Natural killer cell (primary cell): ENCODE results near the gene ABR. TPM values are rescaled to one million over a fixed set of nuclear protein-coding genes. Genes with fewer than 3 reads are reported as not detected.

Source experiments
- ATAC-seq, 3 donors: fragments of 150-1000 bp in 2 of 3; fragments of 200-7000 bp in 1 of 3; cut with Tn5 transposase; 1 replicate in 1 of 3; 2 replicates in 2 of 3; pipeline ENCODE4 v1.10.0; 2021; ENCODE audit warnings: mild to moderate bottlenecking in 2 of 3, moderate library complexity in 2 of 3
- DNase-seq, 2 donors: peaks; one replicate each; pipeline versions ENCODE4 v3.0.0 to v3.0.0-alpha.2; 2013 to 2021; ENCODE audit warnings: mixed read lengths in 1 of 2
- H3K27ac ChIP-seq: one replicate; pipeline ENCODE4 v1.5.1; 2013; ENCODE audit warnings: mild to moderate bottlenecking, low read length
- H3K27me3 ChIP-seq: one replicate; pipeline ENCODE4 v1.6.1; 2013; ENCODE audit warnings: low read length; ENCODE audit not compliant: control insufficient read depth, insufficient read depth
- H3K36me3 ChIP-seq: one replicate; pipeline ENCODE4 v1.6.1; 2013; ENCODE audit warnings: low read length; ENCODE audit not compliant: control insufficient read depth, insufficient read depth
- H3K4me1 ChIP-seq: one replicate; pipeline ENCODE4 v1.6.1; 2013; ENCODE audit warnings: low read length; ENCODE audit not compliant: control insufficient read depth, insufficient read depth
- H3K4me3 ChIP-seq: one replicate; pipeline ENCODE4 v1.5.1; 2013; ENCODE audit warnings: low read length
- H3K9me3 ChIP-seq: one replicate; pipeline ENCODE4 v1.6.1; 2013; ENCODE audit warnings: low read length; ENCODE audit not compliant: control insufficient read depth, insufficient read depth
- H3K27ac Mint-ChIP-seq, 2 donors: one replicate each; pipeline ENCODE4 v1.8.0; 2022; ENCODE audit warnings: mild to moderate bottlenecking in 2 of 2, mixed read lengths in 2 of 2, moderate library complexity in 1 of 2
- H3K27me3 Mint-ChIP-seq, 2 donors: one replicate each; pipeline ENCODE4 v1.8.0; 2022; ENCODE audit warnings: low read depth in 2 of 2, mixed read lengths in 2 of 2
- H3K36me3 Mint-ChIP-seq: one replicate; pipeline ENCODE4 v1.8.0; 2022; ENCODE audit warnings: mixed read lengths
- H3K4me1 Mint-ChIP-seq, 2 donors: one replicate each; pipeline ENCODE4 v1.8.0; 2022; ENCODE audit warnings: mixed read lengths in 2 of 2
- H3K4me3 Mint-ChIP-seq: one replicate; pipeline ENCODE4 v1.8.0; 2022; ENCODE audit warnings: mild to moderate bottlenecking, moderate library complexity, mixed read lengths
- H3K9me3 Mint-ChIP-seq, 2 donors: one replicate each; pipeline ENCODE4 v1.8.0; 2022; ENCODE audit warnings: mixed read lengths in 2 of 2
- WGBS: methylation state at CpG from one replicate; pipeline ENCODE4 v1.1.7; 2013; ENCODE audit warnings: missing lambda C conversion rate; ENCODE audit not compliant: insufficient coverage; 5-methylcytosine and 5-hydroxymethylcytosine counted together
- intact Hi-C: fragments of 100-400 bp; cut with micrococcal nuclease; formaldehyde crosslinking; loops from one replicate; pipeline ENCODE4 v1.14.2; 2022
- total RNA-seq, 4 donors: library from RNA; stranded (reverse); fragments of 120-200 nt in 1 of 4; gene quantifications; one replicate each; pipeline versions ENCODE4 v1.2.3 to v1.2.4, GENCODE V29; 2013 to 2022
- TF ChIP-seq, protein P1 (sequence below): fragments of 200-600 bp; IDR thresholded peaks from one replicate; pipeline ENCODE4 v1.8.0; 2022; ENCODE audit warnings: antibody characterized with exemption

Gene ABR
- total RNA-seq, 3 donors from 2014 or later (not counting 1 experiment from before 2014, with no cell fraction given): 155 to 215 (median 163) TPM

DNA sequence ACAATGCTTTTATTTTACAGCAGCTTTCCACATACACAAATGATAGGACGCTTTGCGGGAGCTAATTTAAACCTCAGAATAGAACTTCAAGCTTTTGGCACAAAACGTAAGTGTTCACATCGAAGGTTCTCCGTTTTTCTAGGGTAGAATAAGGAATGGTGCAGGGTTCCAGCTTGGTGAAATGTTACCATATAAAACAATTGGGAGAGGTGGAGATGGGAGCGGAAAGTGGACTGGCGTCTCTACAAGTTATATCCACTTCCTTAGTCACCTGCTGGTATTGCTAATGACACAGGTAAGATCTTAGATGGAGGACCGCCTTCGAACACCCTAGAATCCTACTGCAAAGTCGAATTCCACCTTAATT, 198.5 kb downstream of the ABR start:
- H3K36me3 ChIP-seq: no peaks in the 10 kb centered on the region
- Mint-ChIP-seq H3K27me3 (peaks cover 16% of the 10 kb centered on the region in 2 donors), H3K4me3 (peak overlapping the region; percentile 67), H3K27ac (peak overlapping the region; percentile 69 to 73), H3K36me3 (no peaks in the 10 kb centered on the region), H3K9me3 (no peaks in the 10 kb centered on the region), H3K4me1 (peaks cover 12 to 17% of the 10 kb centered on the region in 2 donors)
- no peak overlapping the region for H3K27ac ChIP-seq
- H3K4me1 ChIP-seq: peaks cover 21% of the 10 kb centered on the region
- no peaks in the 10 kb centered on the region for H3K9me3 ChIP-seq
- TF ChIP-seq, protein P1, sequence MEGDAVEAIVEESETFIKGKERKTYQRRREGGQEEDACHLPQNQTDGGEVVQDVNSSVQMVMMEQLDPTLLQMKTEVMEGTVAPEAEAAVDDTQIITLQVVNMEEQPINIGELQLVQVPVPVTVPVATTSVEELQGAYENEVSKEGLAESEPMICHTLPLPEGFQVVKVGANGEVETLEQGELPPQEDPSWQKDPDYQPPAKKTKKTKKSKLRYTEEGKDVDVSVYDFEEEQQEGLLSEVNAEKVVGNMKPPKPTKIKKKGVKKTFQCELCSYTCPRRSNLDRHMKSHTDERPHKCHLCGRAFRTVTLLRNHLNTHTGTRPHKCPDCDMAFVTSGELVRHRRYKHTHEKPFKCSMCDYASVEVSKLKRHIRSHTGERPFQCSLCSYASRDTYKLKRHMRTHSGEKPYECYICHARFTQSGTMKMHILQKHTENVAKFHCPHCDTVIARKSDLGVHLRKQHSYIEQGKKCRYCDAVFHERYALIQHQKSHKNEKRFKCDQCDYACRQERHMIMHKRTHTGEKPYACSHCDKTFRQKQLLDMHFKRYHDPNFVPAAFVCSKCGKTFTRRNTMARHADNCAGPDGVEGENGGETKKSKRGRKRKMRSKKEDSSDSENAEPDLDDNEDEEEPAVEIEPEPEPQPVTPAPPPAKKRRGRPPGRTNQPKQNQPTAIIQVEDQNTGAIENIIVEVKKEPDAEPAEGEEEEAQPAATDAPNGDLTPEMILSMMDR: peak; percentile 1
- intact Hi-C loops: loop anchor here (2.0 kb wide), 1 partner anchor 16 kb away; the partner anchor contains the start of gene TIMM22
- no peak overlapping the region for H3K4me3 ChIP-seq
- 45% methylated on average over 10 of the region's 10 CpGs for WGBS
- peaks cover 19% of the 10 kb centered on the region for H3K27me3 ChIP-seq
- ATAC-seq (no peak), DNase-seq (no peak)

DNA sequence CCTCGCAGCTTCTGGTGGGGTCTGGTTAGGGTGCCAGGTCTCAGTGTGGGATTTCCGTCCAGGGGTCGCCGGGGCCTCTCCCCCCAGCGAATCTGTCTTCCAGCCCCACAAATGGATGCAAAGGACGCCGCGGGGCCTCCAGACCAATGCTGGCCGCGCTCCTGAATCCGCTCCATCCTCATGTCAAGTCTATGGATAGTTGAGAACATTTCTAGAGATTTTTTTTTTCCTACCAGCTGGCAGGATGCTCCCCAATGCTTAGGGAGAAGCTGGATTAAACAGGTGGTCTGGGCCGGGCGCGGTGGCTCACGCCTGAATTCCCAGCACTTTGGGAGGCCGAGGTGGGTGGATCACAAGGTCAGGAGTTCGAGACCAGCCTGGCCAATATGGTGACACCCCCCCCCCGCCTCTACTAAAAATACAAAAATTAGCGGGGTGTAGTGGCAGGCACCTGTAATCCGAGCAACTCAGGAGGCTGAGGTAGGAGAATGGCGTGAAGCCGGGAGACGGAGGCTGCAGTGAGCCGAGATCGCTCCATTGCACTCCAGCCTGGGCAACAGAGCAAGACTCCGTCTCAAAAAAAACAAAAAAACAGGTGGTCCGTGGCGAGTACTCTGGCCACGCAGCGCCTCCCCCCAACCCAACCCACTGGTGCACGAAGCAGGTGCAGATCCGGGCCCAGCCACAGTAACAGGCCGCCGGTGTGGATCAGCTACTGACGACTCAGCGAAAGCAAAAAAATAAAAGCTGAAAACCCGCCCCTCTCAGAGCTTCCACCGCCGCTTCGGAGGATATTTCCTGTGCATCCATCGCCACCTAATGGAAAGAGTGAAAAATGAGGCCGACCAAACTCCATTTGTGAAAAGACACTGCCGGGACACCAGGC, 199.1 kb downstream of the ABR start:
- H3K27me3 Mint-ChIP-seq: peaks cover 16 to 22% of the 10 kb centered on the region in 2 donors
- H3K4me3 ChIP-seq: peak overlapping the region; percentile 61
- H3K27ac ChIP-seq: no peak overlapping the region
- no peaks in the 10 kb centered on the region for H3K9me3 Mint-ChIP-seq
- peaks cover 24% of the 10 kb centered on the region for H3K27me3 ChIP-seq
- H3K4me3 Mint-ChIP-seq: peak overlapping the region; percentile 80
- TF ChIP-seq, protein P1: peak; percentile 23
- 31% methylated on average over 42 of the region's 43 CpGs for WGBS
- no peaks in the 10 kb centered on the region for H3K36me3 ChIP-seq
- ATAC-seq (peak; percentile 50 to 54 (median 50)), DNase-seq (peak; percentile 45 to 92)
- intact Hi-C loops: loop anchor here (2.0 kb wide), 1 partner anchor 16 kb away; the partner anchor contains the start of gene TIMM22
- no peaks in the 10 kb centered on the region for H3K9me3 ChIP-seq
- H3K27ac Mint-ChIP-seq: peak overlapping the region; percentile 69 to 83
- H3K4me1 Mint-ChIP-seq: peaks cover 12 to 17% of the 10 kb centered on the region in 2 donors
- no peaks in the 10 kb centered on the region for H3K36me3 Mint-ChIP-seq
- H3K4me1 ChIP-seq: peaks cover 21% of the 10 kb centered on the region

DNA sequence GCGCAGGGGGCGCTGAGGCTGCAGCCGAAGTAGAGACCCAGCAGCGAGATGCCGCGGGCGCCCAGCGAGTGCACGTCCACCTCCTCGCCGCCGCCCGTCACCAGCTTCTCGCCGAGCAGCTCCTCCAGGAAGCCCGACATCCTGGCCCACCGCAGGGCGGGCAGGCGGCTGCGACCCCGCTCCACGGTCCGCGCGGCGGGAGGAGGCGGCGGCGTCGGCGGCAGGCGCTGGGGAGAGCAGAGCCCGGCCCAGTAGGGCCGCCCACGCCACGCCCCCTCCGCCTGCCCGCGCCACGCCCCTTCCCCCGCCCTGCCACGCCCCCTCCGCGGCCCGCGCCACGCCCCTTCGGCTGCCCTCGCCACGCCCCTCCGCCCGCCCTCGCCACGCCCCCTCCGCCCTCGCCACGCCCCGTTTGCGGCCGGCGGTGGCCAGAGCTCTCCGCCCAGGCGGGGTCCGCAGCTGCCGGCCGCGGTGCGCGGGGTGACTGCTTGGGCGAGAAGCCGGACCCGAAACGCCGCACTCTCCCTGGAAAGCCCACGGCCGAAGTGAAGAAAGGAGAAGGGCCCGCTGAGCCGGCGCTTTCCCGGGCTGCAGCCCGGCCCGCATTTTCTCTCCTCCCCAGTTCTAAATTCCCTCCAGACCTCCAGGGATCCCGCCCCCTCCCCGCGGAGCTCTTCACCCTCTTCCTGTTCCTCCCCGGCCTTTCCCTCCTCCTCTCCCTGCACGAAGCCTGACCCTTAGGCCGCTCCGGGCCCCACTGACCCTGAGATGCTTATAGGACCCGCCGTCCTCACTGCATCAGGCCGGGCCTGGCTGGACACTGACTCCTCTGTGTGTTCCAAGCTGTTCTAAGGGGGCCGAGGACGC, 200.0 kb downstream of the ABR start, which contains the start of gene NXN:
Gene NXN, minus strand, starts transcription at position 238 of the 867 bp plus-strand sequence.
- H3K9me3 ChIP-seq: no peaks in the 10 kb centered on the region
- Mint-ChIP-seq H3K4me3 (peak within 1 kb of the TSS; percentile 80), H3K27ac (peak within 1 kb of the TSS in 1 of 2 donors; percentile 83), H3K4me1 (peaks cover 12 to 17% of the 10 kb centered on the region in 2 donors), H3K27me3 (peaks cover 19 to 30% of the 10 kb centered on the region in 2 donors), H3K9me3 (no peaks in the 10 kb centered on the region), H3K36me3 (no peaks in the 10 kb centered on the region)
- 1% methylated on average over 94 of the region's 94 CpGs for WGBS
- TF ChIP-seq, protein P1: no peak
- peaks cover 27% of the 10 kb centered on the region for H3K27me3 ChIP-seq
- intact Hi-C loops: loop anchor here (2.0 kb wide), 1 partner anchor 17 kb away; the partner anchor contains the start of gene TIMM22
- no peak within 1 kb of the TSS for H3K27ac ChIP-seq
- H3K36me3 ChIP-seq: no peaks in the 10 kb centered on the region
- peaks cover 21% of the 10 kb centered on the region for H3K4me1 ChIP-seq
- peak; percentile 87 to 91 for DNase-seq
- peak within 1 kb of the TSS; percentile 61 for H3K4me3 ChIP-seq
- peak; percentile 93 to 99 (median 95) for ATAC-seq
